Nephron progenitor cell (in vitro differentiated cells): Measurements from ENCODE around the gene ACOT8.

Experiments
- DNase-seq: peaks from one replicate; pipeline ENCODE4 v3.0.0; 2021
- H3K27ac Mint-ChIP-seq: 2 replicates; pipeline ENCODE4 v1.8.0; 2021; ENCODE audit warnings: mild to moderate bottlenecking, moderate library complexity, mixed read lengths
- H3K27me3 Mint-ChIP-seq: 2 replicates; pipeline ENCODE4 v1.8.0; 2021; ENCODE audit warnings: mild to moderate bottlenecking, low read depth, mixed read lengths; ENCODE audit not compliant: poor library complexity
- H3K36me3 Mint-ChIP-seq: 2 replicates; pipeline ENCODE4 v1.8.0; 2021; ENCODE audit warnings: low read depth, mixed read lengths
- H3K4me1 Mint-ChIP-seq: 2 replicates; pipeline ENCODE4 v1.8.0; 2021; ENCODE audit warnings: mixed read lengths
- H3K4me3 Mint-ChIP-seq: 2 replicates; pipeline ENCODE4 v1.8.0; 2021; ENCODE audit warnings: mild to moderate bottlenecking, moderate library complexity, mixed read lengths
- H3K9me3 Mint-ChIP-seq: 2 replicates; pipeline ENCODE4 v1.8.0; 2021; ENCODE audit warnings: mild to moderate bottlenecking, moderate library complexity, mixed read lengths
- CTCF ChIP-seq: fragments of 200-600 bp; sonication (generic); IDR thresholded peaks from 2 replicates; pipeline ENCODE4 v1.5.0; 2021; ENCODE audit warnings: antibody characterized with exemption

The ACOT8 gene

GRCh38 chr20:45867819-45868176, 10.6 kb upstream of the ACOT8 start:
- H3K36me3 Mint-ChIP-seq: peaks cover 5% of the 10 kb centered on the region
- no peak overlapping the region for H3K4me3 Mint-ChIP-seq
- H3K4me1 Mint-ChIP-seq: peaks cover 5% of the 10 kb centered on the region
- no peak for DNase-seq
- H3K27ac Mint-ChIP-seq: no peak overlapping the region
- H3K27me3 Mint-ChIP-seq: peaks cover 9% of the 10 kb centered on the region
- no peaks in the 10 kb centered on the region for H3K9me3 Mint-ChIP-seq
- no peak for TF ChIP-seq CTCF

- no peaks in the 10 kb centered on the region for H3K9me3 Mint-ChIP-seq
- H3K27ac Mint-ChIP-seq: no peak overlapping the region
- no peak for TF ChIP-seq CTCF
- DNase-seq: no peak
- H3K27me3 Mint-ChIP-seq: peaks cover 9% of the 10 kb centered on the region
- no peak overlapping the region for H3K4me3 Mint-ChIP-seq
- peaks cover 2% of the 10 kb centered on the region for H3K4me1 Mint-ChIP-seq
- peaks cover 2% of the 10 kb centered on the region for H3K36me3 Mint-ChIP-seq
Observed at GRCh38 chr20:45867136-45867818, 10.1 kb upstream of the ACOT8 start.

GRCh38 chr20:45866454-45866853, 9.3 kb upstream of the ACOT8 start:
- no peak overlapping the region for H3K27ac Mint-ChIP-seq
- H3K4me1 Mint-ChIP-seq: peaks cover under 1% of the 10 kb centered on the region
- no peaks in the 10 kb centered on the region for H3K9me3 Mint-ChIP-seq
- DNase-seq: no peak
- no peak overlapping the region for H3K4me3 Mint-ChIP-seq
- H3K36me3 Mint-ChIP-seq: no peaks in the 10 kb centered on the region
- H3K27me3 Mint-ChIP-seq: peaks cover 7% of the 10 kb centered on the region
- TF ChIP-seq CTCF: no peak

GRCh38 chr20:45863543-45864470, 6.6 kb upstream of the ACOT8 start:
- no peak for DNase-seq
- Mint-ChIP-seq H3K9me3 (no peaks in the 10 kb centered on the region), H3K36me3 (no peaks in the 10 kb centered on the region), H3K27ac (peak overlapping the region; percentile 57), H3K4me3 (no peak overlapping the region), H3K27me3 (peaks cover 9% of the 10 kb centered on the region), H3K4me1 (peaks cover 25% of the 10 kb centered on the region)
- TF ChIP-seq CTCF: no peak

- H3K27ac Mint-ChIP-seq: no peak overlapping the region
- H3K4me3 Mint-ChIP-seq: no peak overlapping the region
- peaks cover 44% of the 10 kb centered on the region for H3K4me1 Mint-ChIP-seq
- H3K9me3 Mint-ChIP-seq: no peaks in the 10 kb centered on the region
- no peak for TF ChIP-seq CTCF
- H3K27me3 Mint-ChIP-seq: peaks cover 9% of the 10 kb centered on the region
- no peak for DNase-seq
- no peaks in the 10 kb centered on the region for H3K36me3 Mint-ChIP-seq
Observed at GRCh38 chr20:45861221-45862075, 4.3 kb upstream of the ACOT8 start.
